ENCODE results near the gene LDLRAD2.

Gene LDLRAD2

DNA sequence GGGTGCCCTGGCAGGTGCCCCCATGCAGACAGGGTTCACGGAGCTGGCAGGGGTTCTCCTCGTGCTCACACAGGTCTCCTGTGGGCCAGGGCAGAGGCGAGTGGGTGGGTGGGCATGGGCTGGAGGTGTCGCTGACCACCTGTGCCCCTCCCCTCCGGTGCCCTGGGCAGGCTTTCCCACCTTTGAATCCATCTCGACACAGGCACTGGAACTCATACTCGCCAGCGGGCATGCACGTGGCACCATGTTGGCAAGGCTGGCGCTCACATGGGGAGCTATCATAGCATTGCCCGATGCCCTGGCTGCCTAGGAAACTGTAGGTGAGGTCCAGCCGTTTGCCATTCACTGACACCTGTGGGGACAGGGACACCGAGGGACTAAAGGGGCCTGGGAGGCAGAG is 16.0 kb downstream of the LDLRAD2 start:
- TF ChIP-seq, protein P1, sequence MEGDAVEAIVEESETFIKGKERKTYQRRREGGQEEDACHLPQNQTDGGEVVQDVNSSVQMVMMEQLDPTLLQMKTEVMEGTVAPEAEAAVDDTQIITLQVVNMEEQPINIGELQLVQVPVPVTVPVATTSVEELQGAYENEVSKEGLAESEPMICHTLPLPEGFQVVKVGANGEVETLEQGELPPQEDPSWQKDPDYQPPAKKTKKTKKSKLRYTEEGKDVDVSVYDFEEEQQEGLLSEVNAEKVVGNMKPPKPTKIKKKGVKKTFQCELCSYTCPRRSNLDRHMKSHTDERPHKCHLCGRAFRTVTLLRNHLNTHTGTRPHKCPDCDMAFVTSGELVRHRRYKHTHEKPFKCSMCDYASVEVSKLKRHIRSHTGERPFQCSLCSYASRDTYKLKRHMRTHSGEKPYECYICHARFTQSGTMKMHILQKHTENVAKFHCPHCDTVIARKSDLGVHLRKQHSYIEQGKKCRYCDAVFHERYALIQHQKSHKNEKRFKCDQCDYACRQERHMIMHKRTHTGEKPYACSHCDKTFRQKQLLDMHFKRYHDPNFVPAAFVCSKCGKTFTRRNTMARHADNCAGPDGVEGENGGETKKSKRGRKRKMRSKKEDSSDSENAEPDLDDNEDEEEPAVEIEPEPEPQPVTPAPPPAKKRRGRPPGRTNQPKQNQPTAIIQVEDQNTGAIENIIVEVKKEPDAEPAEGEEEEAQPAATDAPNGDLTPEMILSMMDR (IDR thresholded peaks at IDR 0.05; ENCODE audit: insufficient read depth, missing control alignments) = no peak
- no peak for DNase-seq (ENCODE audit: insufficient read length, low spot score)
- FAIRE-seq = no peak

DNA sequence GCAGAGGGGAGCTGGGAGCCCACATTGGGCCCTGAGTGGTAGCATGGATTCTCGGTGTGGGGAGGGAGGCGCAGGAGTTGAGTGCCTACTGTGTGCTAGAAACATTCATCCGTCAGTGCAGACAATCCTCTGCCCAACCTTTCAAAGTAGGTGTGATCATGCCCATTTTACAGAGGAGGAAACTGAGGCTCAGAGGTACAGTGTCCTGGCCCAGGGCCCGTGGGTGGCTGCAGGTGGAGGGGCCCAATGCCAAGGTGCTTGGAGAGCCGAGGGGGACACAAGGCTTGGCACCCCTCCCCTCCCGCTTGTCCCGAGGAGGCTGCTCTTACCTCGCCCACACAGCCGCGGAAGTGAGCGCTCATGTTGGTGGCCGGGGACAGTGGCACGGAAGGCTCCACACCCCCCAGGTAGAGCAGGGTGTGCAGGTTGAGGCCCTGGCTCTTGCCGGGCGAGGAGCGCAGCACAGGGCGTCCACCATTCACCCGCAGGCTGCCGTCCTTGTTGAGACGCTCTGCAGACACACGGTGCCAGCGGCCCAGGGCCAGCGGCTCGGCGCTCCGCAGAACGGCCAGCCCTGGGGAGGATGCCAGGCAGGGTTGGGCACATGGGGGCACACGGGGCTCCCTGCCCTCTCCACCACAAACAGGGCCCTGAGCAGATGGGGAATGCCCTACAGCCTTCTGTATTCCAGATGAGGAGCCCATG is 16.6 kb downstream of the LDLRAD2 start:
- no peak for FAIRE-seq
- no peak for DNase-seq (ENCODE audit: insufficient read length, low spot score)

DNA sequence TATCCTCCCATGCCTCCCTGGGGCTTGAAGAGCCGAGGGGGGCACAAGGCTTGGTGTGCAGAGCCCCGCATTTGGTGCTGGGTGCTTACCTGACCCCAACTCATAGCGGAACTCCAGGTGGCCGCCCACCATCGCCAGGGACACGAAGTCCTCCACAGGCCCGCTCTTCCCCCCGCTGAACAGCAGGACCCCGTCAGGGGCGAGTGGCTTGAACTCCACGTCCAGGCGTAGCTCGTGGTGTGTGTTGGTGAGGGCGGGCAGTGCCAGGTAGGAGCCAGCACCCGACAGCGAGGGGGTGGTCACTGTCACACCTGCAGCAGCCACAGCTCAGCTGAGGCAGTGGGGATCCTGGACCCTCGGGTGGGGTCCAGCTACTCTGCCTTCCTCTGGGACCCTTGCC is 17.2 kb downstream of the LDLRAD2 start:
- FAIRE-seq (no peak), DNase-seq (ENCODE audit: insufficient read length, low spot score) (no peak)
- TF ChIP-seq, protein P1 (IDR thresholded peaks at IDR 0.05; ENCODE audit: insufficient read depth, missing control alignments) = no peak

More for the DNA sequence above, 16.6 kb downstream of the LDLRAD2 start:
- TF ChIP-seq, protein P1 (IDR thresholded peaks at IDR 0.05; ENCODE audit: insufficient read depth, missing control alignments) = no peak

DNA sequence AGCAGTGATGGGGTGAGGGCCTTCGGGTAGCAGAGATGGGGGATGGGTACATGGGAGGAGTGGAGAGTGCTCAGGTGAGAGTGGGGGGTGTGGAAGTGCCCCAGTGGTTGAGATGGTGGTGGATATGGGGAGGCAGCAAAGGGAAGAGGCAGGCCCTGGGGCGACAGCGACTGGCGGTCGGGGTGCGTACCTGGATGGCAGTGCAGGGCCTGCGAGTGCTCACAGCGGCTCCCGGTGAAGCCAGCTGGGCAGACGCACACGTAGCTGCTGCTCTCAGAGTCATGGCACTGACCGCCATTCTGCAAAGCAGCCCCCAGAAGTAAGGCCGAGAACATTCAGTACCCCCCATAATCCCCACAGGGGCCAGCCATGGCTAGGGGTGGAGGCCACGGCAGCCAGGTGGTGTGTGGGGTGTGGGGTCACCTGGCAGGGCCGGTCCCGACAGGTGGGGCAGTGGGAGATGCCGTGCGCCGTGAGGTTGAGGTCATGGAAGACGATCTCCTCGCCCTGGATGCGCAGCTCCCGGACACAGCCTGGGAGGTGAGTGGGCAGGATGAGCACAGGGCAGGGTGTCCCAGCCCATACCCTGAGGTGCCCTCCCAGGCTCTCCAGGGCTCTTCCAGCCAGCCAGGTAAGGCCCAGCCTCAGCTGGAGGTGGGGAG is 18.9 kb downstream of the LDLRAD2 start:
- FAIRE-seq (no peak), DNase-seq (ENCODE audit: insufficient read length, low spot score) (no peak)

DNA sequence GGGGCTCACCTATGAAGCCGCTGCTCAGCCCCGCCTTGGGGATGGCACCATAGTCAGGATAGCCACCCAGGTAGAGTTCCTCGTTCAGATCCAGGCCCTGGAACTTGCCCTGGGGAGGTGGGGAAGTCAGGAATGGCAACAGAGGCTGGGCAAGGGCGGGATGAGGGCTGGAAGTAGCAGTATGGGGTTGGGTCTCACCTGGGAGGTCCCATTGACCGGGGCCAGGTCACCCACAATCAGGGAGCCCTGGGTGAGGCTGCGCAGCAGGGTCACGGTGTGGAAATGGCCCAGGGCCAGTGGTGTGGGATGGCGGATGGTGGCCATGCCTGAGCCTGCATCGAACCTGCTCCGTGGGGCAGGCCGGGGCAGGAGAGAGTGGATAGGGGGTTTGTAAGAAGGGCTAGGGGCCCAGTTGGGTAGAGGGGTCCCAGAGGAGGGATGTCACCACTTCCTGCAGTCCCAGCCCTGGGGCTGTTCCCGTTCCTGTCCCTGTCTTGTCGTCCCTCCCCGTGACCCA is 19.4 kb downstream of the LDLRAD2 start:
- TF ChIP-seq, protein P1 (IDR thresholded peaks at IDR 0.05; ENCODE audit: insufficient read depth, missing control alignments) = no peak
- FAIRE-seq (no peak), DNase-seq (ENCODE audit: insufficient read length, low spot score) (no peak)

More for the DNA sequence above, 18.9 kb downstream of the LDLRAD2 start:
- TF ChIP-seq, protein P1 (IDR thresholded peaks at IDR 0.05; ENCODE audit: insufficient read depth, missing control alignments) = no peak

DNA sequence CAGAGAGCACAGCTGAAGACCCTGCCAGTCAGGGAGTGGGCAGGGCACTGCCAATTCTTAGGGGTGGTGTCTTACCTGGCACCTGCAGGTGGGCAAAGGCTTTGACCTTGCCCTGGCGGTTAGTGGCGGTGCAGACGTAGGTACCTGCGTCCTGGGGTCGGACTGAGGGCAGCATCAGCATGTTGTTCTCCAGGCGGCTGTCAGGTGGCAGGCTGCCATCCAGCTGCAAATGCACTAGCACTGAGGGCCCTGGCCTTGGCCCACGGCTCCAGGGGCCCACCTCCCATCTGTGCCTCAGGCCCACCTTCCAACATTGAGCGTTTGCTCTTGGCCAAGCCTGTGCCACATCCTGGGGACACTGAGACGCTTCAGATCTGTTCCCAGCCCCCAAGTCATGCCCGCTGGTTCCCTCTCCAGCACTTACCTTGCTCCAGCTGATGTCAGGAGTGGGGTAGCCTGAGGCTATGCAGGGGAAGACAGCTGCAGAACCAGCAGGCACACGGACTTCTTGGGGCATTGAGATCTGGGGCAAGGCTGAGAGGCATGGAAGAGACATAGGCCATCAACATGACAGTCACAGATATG is 21.4 kb downstream of the LDLRAD2 start:
- FAIRE-seq = no peak
- TF ChIP-seq, protein P1 (IDR thresholded peaks at IDR 0.05; ENCODE audit: insufficient read depth, missing control alignments) = no peak
- no peak for DNase-seq (ENCODE audit: insufficient read length, low spot score)

All from D721Med (cell line).